ENCODE results near the gene IFT57. TPM values are rescaled to one million over a fixed set of nuclear protein-coding genes. Genes with fewer than 3 reads are reported as not detected.
"Not testable (repeated sequence)": the region's sequence is repeated elsewhere in the genome, so short reads cannot be mapped to it uniquely, and the experiment has no call there.

The IFT57 gene
- total and polyA plus RNA-seq, 7 donors = 34.4 to 55.0 (median 42.5) TPM

DNA sequence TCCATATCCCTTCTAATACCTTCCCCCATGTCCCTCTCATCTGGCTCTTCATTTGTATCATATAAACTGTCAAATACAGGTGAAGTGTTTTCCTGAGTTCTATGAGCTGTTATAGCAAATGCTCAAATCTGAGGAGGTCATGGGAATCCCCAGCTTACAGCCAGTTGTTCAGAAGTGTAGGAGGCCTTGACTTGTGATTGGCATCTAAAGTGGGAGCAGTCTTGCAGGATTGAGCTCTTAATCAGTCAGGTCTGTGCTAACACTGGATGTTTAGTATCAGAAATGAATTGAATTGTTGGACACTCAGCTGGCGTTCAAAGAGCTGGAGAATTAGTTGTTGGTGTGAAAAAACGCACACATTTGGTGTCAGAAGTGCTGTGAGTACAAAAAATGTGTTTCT lies 65.0 kb downstream of the IFT57 start:
- TF ChIP-seq POLR2AphosphoS5 (IDR thresholded peaks at IDR 0.05) (no peak), POLR2A (IDR thresholded peaks at IDR 0.05) (no peak), EP300 (IDR thresholded peaks at IDR 0.05) (no peak)
- TF ChIP-seq, protein P1, sequence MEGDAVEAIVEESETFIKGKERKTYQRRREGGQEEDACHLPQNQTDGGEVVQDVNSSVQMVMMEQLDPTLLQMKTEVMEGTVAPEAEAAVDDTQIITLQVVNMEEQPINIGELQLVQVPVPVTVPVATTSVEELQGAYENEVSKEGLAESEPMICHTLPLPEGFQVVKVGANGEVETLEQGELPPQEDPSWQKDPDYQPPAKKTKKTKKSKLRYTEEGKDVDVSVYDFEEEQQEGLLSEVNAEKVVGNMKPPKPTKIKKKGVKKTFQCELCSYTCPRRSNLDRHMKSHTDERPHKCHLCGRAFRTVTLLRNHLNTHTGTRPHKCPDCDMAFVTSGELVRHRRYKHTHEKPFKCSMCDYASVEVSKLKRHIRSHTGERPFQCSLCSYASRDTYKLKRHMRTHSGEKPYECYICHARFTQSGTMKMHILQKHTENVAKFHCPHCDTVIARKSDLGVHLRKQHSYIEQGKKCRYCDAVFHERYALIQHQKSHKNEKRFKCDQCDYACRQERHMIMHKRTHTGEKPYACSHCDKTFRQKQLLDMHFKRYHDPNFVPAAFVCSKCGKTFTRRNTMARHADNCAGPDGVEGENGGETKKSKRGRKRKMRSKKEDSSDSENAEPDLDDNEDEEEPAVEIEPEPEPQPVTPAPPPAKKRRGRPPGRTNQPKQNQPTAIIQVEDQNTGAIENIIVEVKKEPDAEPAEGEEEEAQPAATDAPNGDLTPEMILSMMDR (IDR thresholded peaks at IDR 0.05) = no peak
- no peaks in the 10 kb centered on the region for H3K27me3 ChIP-seq
- H3K9me3 ChIP-seq = no peaks in the 10 kb centered on the region
- H3K27ac ChIP-seq = no peak overlapping the region
- no peak overlapping the region for H3K4me3 ChIP-seq
- no peak for DNase-seq
- intact Hi-C loops (cut with DNase I) = no loop called here
- H3K36me3 ChIP-seq = peaks cover 0 to 22% (median 0%) of the 10 kb centered on the region in 4 donors
- 94 to 96% methylated on average over 2 of the region's 2 CpGs for WGBS, 2 donors
- no peaks in the 10 kb centered on the region for H3K4me1 ChIP-seq

DNA sequence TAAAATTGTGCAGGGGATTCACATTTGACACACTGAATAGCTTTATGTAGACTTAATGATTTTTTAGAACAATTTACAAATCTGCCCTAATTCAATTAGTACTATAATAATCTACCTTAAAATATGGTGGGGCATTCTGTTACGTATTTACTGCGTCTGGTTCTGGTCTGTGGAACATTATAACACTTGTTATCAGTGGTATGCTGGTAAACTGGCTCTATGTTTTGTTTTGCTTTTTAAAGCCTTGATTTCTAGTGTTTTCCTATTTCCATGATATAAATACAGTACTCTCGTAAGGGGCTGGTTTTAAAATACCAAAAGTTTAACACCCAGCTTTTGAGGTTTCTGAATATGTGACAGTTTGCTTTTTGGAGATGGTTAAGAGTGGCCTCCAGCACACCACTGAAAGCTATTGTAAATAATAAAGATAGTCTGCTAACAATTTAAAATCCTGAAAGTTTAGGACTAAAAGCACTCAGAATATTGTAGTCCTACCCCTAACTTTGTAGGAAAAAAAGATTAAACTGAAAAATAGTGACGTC lies 65.8 kb downstream of the IFT57 start:
- Histone ChIP-seq H3K36me3 (peaks cover 0 to 13% (median 0%) of the 10 kb centered on the region in 4 donors), H3K9me3 (no peaks in the 10 kb centered on the region), H3K4me1 (no peaks in the 10 kb centered on the region), H3K27ac (no peak overlapping the region), H3K27me3 (no peaks in the 10 kb centered on the region), H3K4me3 (no peak overlapping the region)
- TF ChIP-seq POLR2AphosphoS5 (IDR thresholded peaks at IDR 0.05) = no peak
- no peak for TF ChIP-seq POLR2A (IDR thresholded peaks at IDR 0.05)
- no peak for TF ChIP-seq EP300 (IDR thresholded peaks at IDR 0.05)
- TF ChIP-seq, protein P1 (IDR thresholded peaks at IDR 0.05) = no peak
- no peak for DNase-seq
- intact Hi-C loops (cut with DNase I) = no loop called here
- WGBS, 2 donors = 94 to 95% methylated on average over 4 of the region's 4 CpGs

DNA sequence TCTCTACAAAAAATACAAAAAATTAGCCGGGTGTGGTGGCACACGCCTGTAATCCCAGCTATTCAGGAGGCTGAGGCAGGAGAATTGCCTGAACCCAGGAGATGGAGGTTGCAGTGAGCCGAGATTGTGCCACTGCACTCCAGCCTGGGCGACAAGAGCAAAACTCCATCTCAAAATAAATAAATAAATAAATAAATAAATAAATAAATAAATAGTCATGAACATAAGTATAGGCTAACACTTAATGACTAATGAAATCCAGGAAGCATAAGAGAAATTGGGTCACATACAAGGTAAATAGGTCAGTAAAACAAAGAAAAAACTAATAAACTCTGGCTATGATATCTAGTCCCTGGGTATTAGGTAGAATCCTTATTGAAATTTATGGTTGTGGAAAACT lies 66.6 kb downstream of the IFT57 start:
- H3K4me3 ChIP-seq; DNase-seq; H3K36me3 ChIP-seq; H3K27me3 ChIP-seq; H3K9me3 ChIP-seq; H3K4me1 ChIP-seq; H3K27ac ChIP-seq; intact Hi-C loops (cut with DNase I): not testable (repeated sequence)
- 68 to 97% methylated on average over 4 of the region's 4 CpGs for WGBS, 2 donors

DNA sequence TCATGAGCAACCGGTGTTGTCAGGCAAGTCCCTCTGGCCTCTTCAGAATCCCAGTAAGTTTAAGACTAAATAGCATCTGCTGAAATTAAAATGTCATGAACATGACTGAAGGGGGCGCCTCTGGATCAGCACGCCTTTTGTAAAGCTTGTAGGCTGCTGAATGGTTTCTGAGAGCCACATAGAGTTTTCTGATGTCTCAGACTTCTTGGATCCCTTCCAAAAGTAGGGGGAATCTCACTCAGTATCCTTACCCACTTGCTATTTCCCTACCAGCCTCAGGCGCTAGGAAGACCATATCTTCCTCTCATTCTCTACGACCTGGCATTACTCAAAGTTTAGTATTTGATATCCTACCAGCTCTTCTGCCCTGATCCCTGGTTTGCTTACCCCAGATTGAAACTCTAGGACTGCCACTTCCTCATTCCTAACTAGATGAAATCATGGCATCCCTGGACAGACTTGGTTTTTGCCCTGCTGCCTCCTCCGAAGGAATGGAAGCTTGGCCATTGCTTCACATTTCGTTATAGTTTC lies 68.7 kb downstream of the IFT57 start:
- no peak for DNase-seq
- Histone ChIP-seq H3K4me1 (no peaks in the 10 kb centered on the region), H3K27me3 (no peaks in the 10 kb centered on the region), H3K9me3 (no peaks in the 10 kb centered on the region), H3K4me3 (no peak overlapping the region), H3K27ac (no peak overlapping the region), H3K36me3 (no peaks in the 10 kb centered on the region)
- TF ChIP-seq EP300 (IDR thresholded peaks at IDR 0.05) = no peak
- TF ChIP-seq POLR2A (IDR thresholded peaks at IDR 0.05) = no peak
- TF ChIP-seq, protein P1 (IDR thresholded peaks at IDR 0.05) = no peak
- no peak for TF ChIP-seq POLR2AphosphoS5 (IDR thresholded peaks at IDR 0.05)
- 80 to 85% methylated on average over 7 of the region's 7 CpGs for WGBS, 2 donors
- intact Hi-C loops (cut with DNase I) = no loop called here

DNA sequence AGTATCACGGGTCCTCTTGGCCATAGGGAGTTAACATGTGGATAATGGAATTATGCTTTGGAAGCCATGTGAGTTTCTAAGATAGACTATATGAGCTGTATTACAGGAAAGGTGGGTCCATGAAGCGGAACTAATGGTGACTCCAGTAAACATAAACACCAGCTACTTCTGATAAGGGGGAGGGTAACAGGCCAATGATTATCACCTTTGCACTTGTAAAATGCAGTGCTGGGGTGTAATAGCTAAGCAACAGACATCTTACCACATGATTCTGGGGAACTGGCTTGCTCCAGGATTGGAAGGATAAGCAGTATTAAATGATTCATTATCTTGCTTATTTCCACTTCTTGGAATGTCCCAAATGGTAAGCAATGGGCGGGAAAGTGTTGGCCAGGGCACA lies 70.0 kb downstream of the IFT57 start:
- no peak for DNase-seq
- WGBS, 2 donors = 89 to 90% methylated on average over 3 of the region's 3 CpGs
- Histone ChIP-seq H3K9me3 (no peaks in the 10 kb centered on the region), H3K4me1 (no peaks in the 10 kb centered on the region), H3K36me3 (no peaks in the 10 kb centered on the region), H3K27ac (no peak overlapping the region), H3K27me3 (no peaks in the 10 kb centered on the region), H3K4me3 (no peak overlapping the region)
- intact Hi-C loops (cut with DNase I) = no loop called here
- TF ChIP-seq EP300 (IDR thresholded peaks at IDR 0.05) = no peak
- no peak for TF ChIP-seq POLR2A (IDR thresholded peaks at IDR 0.05)
- TF ChIP-seq, protein P1 (IDR thresholded peaks at IDR 0.05) = no peak
- TF ChIP-seq POLR2AphosphoS5 (IDR thresholded peaks at IDR 0.05) = no peak
